Thyroid gland (tissue), 4 donors: ENCODE data around the gene FOXP1.

ENCODE experiments used
- POLR2A ChIP-seq, 2 donors: fragments of 450-650 bp; IDR thresholded peaks; one replicate each; pipeline ENCODE4 v1.6.1; 2017; ENCODE audit warnings: antibody characterized with exemption in 2 of 2, mild to moderate bottlenecking in 2 of 2, moderate library complexity in 1 of 2
- TF ChIP-seq, protein P1 (sequence below), 6 experiments: fragments of 200-600 bp in 3 of 6; fragments of 450-650 bp in 3 of 6; sonication (generic) in 3 of 6; IDR thresholded peaks; one replicate each; pipeline ENCODE4 v1.5.1; 2016 to 2019; ENCODE audit warnings: antibody characterized with exemption in 6 of 6, mild to moderate bottlenecking in 2 of 6, inconsistent platforms in 1 of 6, moderate library complexity in 1 of 6

DNA sequence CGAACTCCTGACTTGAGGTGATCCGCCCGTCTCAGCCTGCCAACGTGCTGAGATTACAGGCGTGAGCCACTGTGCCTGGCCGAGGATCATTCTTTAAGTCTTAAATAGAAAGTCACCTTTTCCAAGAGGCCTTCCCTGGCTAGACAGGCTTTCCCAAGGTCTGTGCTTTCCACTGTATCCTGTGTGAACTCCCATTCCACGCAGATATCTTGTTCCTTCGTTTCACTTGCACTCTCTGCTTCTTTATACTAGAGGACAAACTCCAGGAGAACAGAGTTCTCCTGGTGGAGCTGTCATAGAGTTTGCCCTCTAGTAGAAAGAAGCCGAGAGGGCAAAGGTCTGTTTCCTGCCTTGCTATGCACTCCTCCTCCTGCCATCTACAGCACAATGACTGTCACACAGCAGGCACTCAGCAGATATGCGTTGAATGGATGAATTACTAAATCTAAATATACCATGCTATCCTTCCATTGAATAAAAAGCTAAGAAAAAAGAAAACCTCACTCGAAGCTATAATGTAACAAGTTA, 211.2 kb downstream of the FOXP1 start:
- TF ChIP-seq, protein P1, sequence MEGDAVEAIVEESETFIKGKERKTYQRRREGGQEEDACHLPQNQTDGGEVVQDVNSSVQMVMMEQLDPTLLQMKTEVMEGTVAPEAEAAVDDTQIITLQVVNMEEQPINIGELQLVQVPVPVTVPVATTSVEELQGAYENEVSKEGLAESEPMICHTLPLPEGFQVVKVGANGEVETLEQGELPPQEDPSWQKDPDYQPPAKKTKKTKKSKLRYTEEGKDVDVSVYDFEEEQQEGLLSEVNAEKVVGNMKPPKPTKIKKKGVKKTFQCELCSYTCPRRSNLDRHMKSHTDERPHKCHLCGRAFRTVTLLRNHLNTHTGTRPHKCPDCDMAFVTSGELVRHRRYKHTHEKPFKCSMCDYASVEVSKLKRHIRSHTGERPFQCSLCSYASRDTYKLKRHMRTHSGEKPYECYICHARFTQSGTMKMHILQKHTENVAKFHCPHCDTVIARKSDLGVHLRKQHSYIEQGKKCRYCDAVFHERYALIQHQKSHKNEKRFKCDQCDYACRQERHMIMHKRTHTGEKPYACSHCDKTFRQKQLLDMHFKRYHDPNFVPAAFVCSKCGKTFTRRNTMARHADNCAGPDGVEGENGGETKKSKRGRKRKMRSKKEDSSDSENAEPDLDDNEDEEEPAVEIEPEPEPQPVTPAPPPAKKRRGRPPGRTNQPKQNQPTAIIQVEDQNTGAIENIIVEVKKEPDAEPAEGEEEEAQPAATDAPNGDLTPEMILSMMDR (IDR thresholded peaks at IDR 0.05) = no peak
- no peak for TF ChIP-seq POLR2A (IDR thresholded peaks at IDR 0.05)
